Lower leg skin (tissue), 3 donors: ENCODE results near the gene ZBTB21.

Source experiments
- CTCF ChIP-seq, 3 donors: fragments of 450-650 bp; IDR thresholded peaks; one replicate each; pipeline ENCODE4 v1.5.1; 2016; ENCODE audit warnings: antibody characterized with exemption in 3 of 3, mild to moderate bottlenecking in 3 of 3, moderate library complexity in 2 of 3
- POLR2A ChIP-seq, 2 donors: fragments of 450-650 bp; IDR thresholded peaks; one replicate each; pipeline ENCODE4 v1.6.1; 2016 to 2017; ENCODE audit warnings: antibody characterized with exemption in 2 of 2, mild to moderate bottlenecking in 1 of 2, moderate library complexity in 1 of 2

GRCh38 chr21:42032266-42032665 is 22.1 kb upstream of the ZBTB21 start:
- TF ChIP-seq CTCF (IDR thresholded peaks at IDR 0.05) (no peak), POLR2A (IDR thresholded peaks at IDR 0.05) (no peak)
